Loucy (cell line): ENCODE results near the gene CENPP.

Experiments used
- CTCF ChIP-seq: fragments of 200-600 bp; sonication (generic); conservative IDR thresholded peaks from 2 replicates; pipeline ENCODE4 v1.5.1; 2014; ENCODE audit warnings: mild to moderate bottlenecking, antibody characterized with exemption, low read length
- EZH2phosphoT487 ChIP-seq: fragments of 200-600 bp; IDR thresholded peaks from 2 replicates; pipeline ENCODE4 v1.6.1; 2018; ENCODE audit warnings: antibody characterized with exemption, mild to moderate bottlenecking, moderate library complexity, borderline replicate concordance

GRCh38 chr9:92482329-92482728, 156.6 kb downstream of the CENPP start, which contains the start of gene ASPN:
- TF ChIP-seq EZH2phosphoT487 = no peak
- TF ChIP-seq CTCF = no peak
